ENCODE measurements around the gene USH2A. TPM values are rescaled to one million over a fixed set of nuclear protein-coding genes. Genes with fewer than 3 reads are reported as not detected.

The USH2A gene
- total RNA-seq, 1 donor from 2014 or later, result not detected

DNA sequence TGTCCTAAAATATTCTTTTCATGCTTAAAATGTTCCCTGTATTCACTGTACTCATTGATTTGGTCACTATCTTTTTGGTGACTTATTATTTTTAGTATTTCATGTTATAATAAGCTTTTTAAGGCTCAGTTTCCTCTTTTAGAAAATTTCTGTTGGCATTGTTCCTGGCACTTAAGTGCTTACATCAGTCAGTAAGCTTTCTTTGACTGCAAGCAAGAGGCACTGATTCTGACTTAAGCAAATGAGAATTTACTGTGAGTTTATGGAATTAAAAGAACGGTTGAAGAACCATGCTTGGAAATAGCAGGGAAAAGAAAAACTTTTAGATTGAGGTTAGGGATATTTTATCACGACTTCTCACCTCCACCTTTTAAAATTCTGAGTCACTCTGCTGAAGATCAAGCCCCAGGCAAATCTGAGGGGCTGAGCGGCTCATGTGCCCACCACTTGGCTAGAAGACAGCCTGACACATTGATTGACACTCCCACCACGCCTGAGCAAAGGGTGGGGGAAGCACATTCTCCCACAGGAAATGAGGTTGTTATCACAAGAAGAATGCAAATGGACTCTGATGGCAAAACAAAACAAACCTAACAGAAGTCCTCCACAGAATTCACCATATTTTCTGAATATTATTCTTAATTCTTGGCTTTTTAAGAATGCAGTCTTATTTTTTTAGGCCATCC is 753.3 kb downstream of the USH2A start:
- no peak for DNase-seq
- intact Hi-C loops (cut with DNase I), result no loop called here
- ATAC-seq, result no peak
- no peaks in the 10 kb centered on the region for H3K9me3 ChIP-seq
- no peak overlapping the region for H3K4me3 ChIP-seq
- no peaks in the 10 kb centered on the region for H3K27me3 ChIP-seq (ENCODE audit: low read depth)
- H3K36me3 ChIP-seq, result no peaks in the 10 kb centered on the region
- no peaks in the 10 kb centered on the region for H3K4me1 ChIP-seq
- TF ChIP-seq, protein P1, sequence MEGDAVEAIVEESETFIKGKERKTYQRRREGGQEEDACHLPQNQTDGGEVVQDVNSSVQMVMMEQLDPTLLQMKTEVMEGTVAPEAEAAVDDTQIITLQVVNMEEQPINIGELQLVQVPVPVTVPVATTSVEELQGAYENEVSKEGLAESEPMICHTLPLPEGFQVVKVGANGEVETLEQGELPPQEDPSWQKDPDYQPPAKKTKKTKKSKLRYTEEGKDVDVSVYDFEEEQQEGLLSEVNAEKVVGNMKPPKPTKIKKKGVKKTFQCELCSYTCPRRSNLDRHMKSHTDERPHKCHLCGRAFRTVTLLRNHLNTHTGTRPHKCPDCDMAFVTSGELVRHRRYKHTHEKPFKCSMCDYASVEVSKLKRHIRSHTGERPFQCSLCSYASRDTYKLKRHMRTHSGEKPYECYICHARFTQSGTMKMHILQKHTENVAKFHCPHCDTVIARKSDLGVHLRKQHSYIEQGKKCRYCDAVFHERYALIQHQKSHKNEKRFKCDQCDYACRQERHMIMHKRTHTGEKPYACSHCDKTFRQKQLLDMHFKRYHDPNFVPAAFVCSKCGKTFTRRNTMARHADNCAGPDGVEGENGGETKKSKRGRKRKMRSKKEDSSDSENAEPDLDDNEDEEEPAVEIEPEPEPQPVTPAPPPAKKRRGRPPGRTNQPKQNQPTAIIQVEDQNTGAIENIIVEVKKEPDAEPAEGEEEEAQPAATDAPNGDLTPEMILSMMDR (IDR thresholded peaks at IDR 0.05), result no peak
- no peak overlapping the region for H3K27ac ChIP-seq

DNA sequence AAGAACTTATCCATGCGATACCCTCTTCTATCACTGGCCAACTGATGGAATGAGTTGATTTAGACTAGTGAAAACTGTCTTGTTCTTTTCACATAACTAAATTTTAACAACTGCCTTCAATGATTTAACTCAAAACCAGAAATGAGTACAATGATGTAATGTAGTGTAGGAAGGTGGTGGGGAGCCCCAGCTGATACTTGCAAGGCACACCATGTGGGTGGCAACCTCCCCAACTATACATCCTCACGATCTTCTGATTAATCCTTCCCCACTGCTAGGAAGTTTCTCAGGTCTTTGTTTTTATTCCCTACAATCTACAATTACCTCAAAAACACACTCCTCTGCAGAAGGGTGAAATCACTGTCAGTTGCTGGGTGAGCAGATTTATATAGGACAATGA is 755.5 kb downstream of the USH2A start:
- Histone ChIP-seq H3K27me3 (ENCODE audit: low read depth) (no peaks in the 10 kb centered on the region), H3K27ac (no peak overlapping the region), H3K9me3 (no peaks in the 10 kb centered on the region), H3K4me3 (no peak overlapping the region), H3K4me1 (no peaks in the 10 kb centered on the region), H3K36me3 (no peaks in the 10 kb centered on the region)
- TF ChIP-seq, protein P1 (IDR thresholded peaks at IDR 0.05), result no peak
- DNase-seq (no peak), ATAC-seq (no peak)
- intact Hi-C loops (cut with DNase I), result no loop called here

DNA sequence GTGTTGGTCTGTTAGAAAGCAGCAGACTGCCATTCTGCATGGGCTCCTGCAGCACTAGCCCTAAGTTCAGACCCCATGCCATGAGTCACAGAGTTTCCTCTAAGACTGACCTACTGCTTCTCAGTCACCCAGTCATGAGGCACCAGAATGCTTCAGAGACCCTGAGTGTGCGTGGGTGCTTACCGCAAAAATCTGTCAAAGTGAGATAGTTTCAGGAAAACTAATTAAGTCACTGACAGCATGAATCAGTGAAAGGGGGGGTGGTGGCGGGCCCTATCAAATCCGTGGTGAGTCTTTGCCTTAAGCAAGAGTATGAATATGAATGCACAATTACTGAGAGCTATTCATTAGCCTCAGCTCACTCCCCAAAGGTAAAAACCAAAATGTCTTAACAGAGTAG is 758.0 kb downstream of the USH2A start:
- Histone ChIP-seq H3K9me3 (no peaks in the 10 kb centered on the region), H3K27ac (no peak overlapping the region), H3K4me1 (peaks cover 4% of the 10 kb centered on the region), H3K27me3 (ENCODE audit: low read depth) (no peaks in the 10 kb centered on the region), H3K36me3 (no peaks in the 10 kb centered on the region), H3K4me3 (no peak overlapping the region)
- intact Hi-C loops (cut with DNase I), result no loop called here
- DNase-seq (no peak), ATAC-seq (no peak)
- TF ChIP-seq, protein P1 (IDR thresholded peaks at IDR 0.05), result no peak

DNA sequence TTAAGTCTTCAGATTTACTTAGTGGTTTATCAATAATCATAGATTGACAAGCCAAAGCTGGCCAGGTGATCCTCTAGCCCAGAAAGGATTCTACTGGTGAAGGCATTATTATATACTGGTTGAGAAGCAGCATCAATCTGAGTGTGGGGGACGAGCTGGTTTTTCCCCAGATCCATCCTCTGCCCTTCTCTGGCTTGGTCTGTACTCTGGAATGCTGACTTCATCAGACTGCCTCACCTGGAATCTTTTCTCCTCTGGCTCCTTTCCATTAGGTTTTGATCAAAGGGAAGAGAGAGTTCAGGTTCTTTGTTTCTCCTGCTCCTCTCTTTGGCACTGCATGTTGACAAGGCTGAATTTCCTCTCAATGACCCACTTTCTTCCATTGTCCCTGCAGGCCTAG is 762.2 kb downstream of the USH2A start:
- Histone ChIP-seq H3K27ac (no peak overlapping the region), H3K4me3 (no peak overlapping the region), H3K9me3 (no peaks in the 10 kb centered on the region), H3K36me3 (no peaks in the 10 kb centered on the region), H3K4me1 (peaks cover 4% of the 10 kb centered on the region), H3K27me3 (ENCODE audit: low read depth) (no peaks in the 10 kb centered on the region)
- TF ChIP-seq, protein P1 (IDR thresholded peaks at IDR 0.05), result no peak
- ATAC-seq (peak in 1 of 2 donors; percentile 23), DNase-seq (no peak)
- intact Hi-C loops (cut with DNase I), result no loop called here

DNA sequence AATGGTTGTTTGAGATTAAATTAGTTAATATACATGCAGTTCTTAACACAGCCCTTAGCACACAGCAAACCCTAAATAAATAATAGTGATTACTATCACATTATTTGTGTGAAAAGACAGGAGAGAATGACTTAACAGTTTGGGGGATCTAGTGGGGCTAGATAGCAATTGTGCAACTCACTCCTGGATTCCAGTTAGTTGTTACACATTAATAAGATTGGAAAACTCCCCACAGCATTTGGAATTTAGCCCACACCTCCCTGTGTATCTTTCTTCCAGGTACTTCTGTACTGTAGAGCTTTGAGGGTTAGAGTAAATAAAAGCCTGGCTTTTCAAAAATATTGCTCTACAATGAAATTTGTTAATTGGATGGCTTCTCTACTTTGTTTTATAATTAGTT is 763.0 kb downstream of the USH2A start:
- peaks cover 4% of the 10 kb centered on the region for H3K4me1 ChIP-seq
- ATAC-seq (peak in 1 of 2 donors; percentile 77), DNase-seq (no peak)
- no peak overlapping the region for H3K4me3 ChIP-seq
- no peaks in the 10 kb centered on the region for H3K36me3 ChIP-seq
- intact Hi-C loops (cut with DNase I), result no loop called here
- H3K27me3 ChIP-seq (ENCODE audit: low read depth), result no peaks in the 10 kb centered on the region
- H3K27ac ChIP-seq, result no peak overlapping the region
- no peaks in the 10 kb centered on the region for H3K9me3 ChIP-seq
- TF ChIP-seq, protein P1 (IDR thresholded peaks at IDR 0.05), result no peak

Measured in lower lobe of right lung (tissue), 2 donors.